NCI-H2227 (cell line): ENCODE measurements around the gene UBE3B.
A peak's percentile ranks its signal among the peaks of the same experiment; 100 is the strongest.

ENCODE experiments used
- DNase-seq: peaks from one replicate; lab custom pipeline; 2025; ENCODE audit not compliant: unreplicated experiment; lab: John Stamatoyannopoulos, UW

The UBE3B gene

GRCh38 chr12:109448707-109449390, 28.6 kb upstream of the UBE3B start:
- DNase-seq = no peak

GRCh38 chr12:109449845-109450532, 27.4 kb upstream of the UBE3B start:
- DNase-seq = no peak

- no peak for DNase-seq
Observed at GRCh38 chr12:109450980-109451379, 26.5 kb upstream of the UBE3B start.

- no peak for DNase-seq
Observed at GRCh38 chr12:109451400-109451799, 26.0 kb upstream of the UBE3B start.

DNA sequence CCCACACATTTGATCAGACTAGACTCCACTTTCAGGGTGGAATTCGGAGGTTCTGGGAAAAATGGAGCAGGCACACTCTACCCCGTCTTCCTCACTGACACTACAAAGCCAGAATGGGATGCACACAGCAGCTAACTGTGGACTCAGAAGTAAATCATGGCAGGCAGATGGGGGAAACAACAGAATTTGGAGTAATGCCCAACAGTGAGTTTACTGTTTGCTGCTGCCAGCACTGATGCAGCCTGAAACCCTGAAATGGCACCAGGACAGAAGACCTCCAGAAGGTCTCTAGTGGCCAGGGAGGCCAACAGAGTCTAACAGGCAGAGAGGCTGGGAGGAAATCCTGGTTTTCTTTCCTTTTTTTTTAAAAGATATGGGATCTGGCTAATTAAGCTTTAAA, 24.9 kb upstream of the UBE3B start:
- DNase-seq = no peak

DNA sequence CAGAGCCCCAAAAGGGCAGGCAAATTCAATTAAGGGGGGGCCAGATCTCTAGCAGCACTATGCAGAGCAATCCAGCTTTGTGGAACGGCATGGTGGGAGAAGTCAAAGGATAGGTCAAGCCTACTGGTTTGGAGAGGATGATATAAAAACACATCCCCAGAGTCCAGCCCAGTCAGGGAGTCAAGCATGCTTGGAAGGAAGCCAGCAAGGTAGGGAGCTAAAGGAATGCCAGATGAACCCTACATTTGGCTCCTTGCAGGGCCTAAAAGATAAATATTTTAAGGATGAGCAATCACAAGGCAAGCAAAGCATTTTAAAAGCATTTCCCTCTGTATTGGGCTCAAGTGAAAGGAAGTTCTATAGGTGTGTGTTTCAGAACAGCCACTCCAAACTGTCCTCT, 21.7 kb upstream of the UBE3B start:
- no peak for DNase-seq

DNA sequence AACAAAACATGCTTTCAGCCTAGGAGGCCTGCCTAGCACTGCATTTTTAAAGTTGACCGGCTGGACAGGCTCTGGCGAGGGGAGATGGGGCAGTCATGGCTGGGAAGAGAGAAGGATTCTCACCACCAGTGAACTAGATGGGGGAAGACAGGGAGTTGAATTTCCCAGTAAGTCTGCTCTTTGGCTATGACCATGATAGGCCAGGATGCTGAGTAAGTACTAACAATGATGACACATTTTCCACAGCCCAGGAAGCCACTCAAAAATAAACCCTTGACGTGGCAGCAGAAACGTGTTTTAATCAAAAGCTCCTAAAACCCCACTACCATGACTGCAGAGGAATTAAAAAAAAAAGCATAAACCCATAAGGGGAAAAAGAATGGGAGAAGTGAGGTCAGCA, 19.3 kb upstream of the UBE3B start:
- no peak for DNase-seq

DNA sequence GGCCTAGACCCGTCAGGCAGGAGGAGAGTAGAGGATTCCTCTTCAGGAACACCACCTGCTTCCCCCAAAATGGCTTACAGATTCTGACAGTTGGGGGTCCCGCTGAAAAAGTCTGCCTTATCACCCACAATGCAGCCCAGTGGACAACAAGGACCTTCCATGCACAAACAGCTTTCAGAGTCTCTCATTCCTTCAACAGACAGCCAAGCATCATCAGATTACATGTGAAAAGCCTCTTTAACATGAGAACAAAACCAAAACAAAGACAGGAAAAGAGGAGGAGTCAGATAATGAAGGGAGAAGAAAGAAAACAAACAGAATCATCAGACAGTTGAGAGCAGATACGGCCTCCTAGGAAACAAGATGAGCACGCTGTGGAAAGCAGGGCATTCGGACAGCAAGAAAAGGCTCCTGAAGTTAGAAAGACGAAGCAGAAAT, 18.6 kb upstream of the UBE3B start:
- no peak for DNase-seq

DNA sequence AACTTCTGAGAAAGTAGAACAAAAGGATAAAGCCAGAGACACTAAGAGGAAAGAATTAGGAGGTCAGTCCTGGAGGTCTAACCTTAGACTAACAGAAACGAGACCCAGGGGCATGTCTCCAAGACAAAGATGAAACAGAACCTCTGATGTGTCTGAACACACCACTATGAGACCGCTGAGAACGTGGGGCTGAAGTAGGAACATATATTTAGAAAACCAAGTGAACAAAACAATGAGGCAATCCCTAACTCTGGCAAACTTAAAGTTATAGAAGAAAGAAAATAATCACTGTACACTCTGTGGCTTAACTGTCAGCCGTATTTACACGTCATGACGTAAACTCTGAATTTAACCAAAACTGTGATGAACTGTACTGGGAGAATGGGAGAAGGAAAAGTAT, 18.2 kb upstream of the UBE3B start:
- DNase-seq = no peak

GRCh38 chr12:109460538-109460937, 16.9 kb upstream of the UBE3B start:
- no peak for DNase-seq

DNA sequence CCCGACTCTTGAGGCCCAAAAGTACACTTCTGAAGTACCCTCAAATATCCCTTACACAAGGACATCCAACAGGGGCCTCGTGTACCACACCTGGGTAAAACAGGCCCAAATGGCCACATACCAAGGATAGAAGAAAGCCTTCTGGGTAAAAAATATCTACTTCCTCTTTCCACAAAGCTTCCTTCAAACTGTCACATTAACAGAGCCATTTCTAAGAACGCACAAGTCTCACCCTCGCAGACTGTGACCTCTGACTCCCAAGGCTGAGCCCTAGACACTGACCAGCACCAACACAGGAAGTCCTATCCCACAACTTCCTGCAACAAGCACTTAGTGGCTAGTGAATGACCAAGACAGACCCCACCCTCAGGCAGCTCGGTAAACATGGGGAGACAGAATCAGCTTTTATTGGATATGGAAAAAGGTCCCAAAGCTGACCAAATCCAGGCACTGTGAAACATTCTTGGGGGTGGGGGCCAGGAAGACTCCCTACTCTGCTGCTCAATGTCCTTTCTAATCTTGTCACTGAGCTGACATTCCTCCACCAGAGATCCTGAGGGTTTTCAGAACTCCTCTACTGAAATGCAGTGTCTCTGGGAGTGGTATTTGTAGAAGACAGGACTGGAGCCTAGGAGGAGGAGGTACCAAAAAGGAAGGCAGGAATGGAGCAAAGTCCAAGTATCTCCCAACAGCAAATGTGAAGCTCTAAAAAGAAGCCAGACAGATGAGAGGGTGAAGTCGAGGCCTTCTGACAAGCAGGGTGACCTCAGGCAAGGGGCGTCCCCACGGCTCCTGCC, 16.2 kb upstream of the UBE3B start:
- no peak for DNase-seq

DNA sequence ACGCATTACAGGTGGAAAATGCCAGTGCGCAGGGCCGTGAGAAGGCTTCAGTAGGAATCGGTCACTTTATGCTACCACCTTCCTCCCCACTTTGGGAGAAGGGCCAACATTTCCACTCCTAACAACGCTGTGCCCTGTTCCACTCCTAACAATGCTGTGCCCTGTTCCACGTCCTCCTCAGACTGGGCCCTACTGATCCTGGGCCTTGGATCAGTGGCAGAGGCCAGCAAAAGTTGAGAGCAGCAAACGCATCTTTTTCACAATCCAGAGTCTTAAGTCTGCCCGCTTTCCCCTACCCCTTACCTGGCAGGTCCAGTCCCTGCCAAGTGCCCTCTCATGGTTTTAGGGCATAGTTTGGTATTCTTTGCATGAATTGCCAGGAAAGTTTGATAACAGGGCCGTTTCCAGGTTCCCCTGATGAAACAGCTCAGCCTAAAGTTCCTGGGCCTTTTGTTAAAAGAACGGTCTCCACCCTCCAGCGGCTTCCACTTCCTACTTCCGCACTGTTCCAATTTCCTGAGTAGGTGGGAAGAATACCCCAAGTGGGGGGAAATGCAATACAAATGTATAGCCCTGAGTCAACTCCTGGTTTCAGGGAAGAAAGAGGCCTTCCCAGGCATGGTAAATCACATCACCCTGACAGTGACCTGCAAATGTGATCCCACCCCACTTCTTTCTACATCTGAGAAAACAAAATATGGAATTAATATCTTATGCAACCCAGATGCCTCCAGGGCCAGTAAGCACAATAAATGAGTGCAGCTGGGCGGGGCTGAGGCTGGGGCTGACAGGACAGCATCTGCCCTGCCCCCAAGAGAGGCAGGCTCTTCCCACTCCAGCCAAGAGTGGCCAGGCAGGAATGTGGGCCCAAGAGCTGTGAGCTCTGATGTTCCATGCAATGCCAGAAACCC, 15.3 kb upstream of the UBE3B start:
- peak; percentile 16 for DNase-seq

GRCh38 chr12:109462868-109463692, 14.4 kb upstream of the UBE3B start:
- peak; percentile 55 for DNase-seq

GRCh38 chr12:109463756-109464155, 13.7 kb upstream of the UBE3B start:
- DNase-seq = no peak

DNA sequence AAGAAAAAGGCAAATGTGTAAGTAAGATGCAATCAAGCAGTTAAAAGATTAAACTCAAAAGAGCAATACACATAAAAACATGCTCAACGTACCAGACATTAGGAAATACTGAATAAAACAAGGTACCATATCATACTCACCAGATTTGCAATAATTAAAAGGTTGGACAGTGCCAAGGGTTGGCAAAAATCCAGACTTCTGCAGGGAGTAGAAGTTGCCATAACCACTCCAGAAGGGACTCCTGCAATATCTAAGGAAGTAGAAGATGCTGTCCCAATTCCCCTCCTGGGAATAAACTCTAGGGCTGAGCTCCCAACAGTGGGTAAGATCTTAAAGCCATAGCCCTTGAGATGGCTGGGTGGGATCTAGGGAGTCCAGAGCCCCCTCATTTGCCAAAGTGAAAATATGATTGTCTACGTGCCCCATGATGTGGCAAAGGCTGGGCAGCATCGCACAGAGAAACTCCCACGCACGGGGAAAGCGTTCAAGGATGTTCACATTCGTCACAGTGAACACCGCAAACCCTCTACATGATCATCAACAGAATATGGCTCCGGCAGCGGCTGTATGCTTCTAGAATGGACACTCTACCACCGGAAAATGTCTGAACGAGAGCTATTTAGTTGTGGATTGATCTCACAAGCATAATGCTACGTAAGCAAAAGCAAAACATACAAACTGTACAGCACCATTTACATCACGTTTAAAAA, 12.6 kb upstream of the UBE3B start:
- no peak for DNase-seq

GRCh38 chr12:109466305-109466704, 11.1 kb upstream of the UBE3B start:
- DNase-seq = no peak

- no peak for DNase-seq
Observed at GRCh38 chr12:109466821-109467220, 10.6 kb upstream of the UBE3B start.

GRCh38 chr12:109467978-109468676, 9.3 kb upstream of the UBE3B start:
- no peak for DNase-seq

GRCh38 chr12:109469517-109469916, 7.9 kb upstream of the UBE3B start:
- no peak for DNase-seq
